NCI-H1048 (cell line): Measurements from ENCODE around the gene RPTOR.

ENCODE experiments used
- DNase-seq: peaks from one replicate; lab custom pipeline; 2025; lab: John Stamatoyannopoulos, UW

Gene RPTOR

DNA sequence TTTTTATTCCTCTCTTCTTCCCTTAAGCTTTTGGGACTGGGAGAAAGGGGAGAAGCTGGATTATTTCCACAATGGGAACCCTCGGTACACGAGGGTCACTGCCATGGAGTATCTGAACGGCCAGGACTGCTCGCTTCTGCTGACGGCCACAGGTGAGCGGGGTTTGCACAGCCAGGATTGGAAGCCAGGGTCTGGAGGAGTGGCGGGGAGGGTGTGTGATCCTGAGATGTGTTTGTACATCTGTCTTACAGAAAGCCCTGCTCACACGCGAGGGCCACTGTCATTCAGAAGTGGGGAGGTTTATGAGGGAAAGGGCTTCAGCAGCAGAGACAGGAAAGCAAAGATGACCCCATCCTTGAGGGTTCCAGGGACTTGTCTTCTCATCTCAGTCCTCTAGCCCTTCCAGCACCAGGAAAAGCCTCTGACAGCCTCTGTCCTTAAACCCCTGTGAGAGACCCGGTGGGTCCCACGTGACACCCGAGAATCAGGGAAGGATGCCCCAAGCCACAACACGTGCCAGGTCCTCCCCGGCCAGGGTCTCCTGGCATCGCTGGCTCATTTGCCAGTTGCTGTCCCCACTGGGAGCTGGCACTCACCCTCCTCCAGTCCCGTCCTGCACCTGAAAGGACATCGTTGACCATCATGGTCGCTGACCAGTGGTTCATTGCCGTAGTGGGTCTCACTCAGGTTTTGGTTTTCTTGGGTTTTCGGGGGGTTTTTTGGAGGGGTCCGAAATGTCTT, 402.7 kb downstream of the RPTOR start:
- DNase-seq, result no peak

DNA sequence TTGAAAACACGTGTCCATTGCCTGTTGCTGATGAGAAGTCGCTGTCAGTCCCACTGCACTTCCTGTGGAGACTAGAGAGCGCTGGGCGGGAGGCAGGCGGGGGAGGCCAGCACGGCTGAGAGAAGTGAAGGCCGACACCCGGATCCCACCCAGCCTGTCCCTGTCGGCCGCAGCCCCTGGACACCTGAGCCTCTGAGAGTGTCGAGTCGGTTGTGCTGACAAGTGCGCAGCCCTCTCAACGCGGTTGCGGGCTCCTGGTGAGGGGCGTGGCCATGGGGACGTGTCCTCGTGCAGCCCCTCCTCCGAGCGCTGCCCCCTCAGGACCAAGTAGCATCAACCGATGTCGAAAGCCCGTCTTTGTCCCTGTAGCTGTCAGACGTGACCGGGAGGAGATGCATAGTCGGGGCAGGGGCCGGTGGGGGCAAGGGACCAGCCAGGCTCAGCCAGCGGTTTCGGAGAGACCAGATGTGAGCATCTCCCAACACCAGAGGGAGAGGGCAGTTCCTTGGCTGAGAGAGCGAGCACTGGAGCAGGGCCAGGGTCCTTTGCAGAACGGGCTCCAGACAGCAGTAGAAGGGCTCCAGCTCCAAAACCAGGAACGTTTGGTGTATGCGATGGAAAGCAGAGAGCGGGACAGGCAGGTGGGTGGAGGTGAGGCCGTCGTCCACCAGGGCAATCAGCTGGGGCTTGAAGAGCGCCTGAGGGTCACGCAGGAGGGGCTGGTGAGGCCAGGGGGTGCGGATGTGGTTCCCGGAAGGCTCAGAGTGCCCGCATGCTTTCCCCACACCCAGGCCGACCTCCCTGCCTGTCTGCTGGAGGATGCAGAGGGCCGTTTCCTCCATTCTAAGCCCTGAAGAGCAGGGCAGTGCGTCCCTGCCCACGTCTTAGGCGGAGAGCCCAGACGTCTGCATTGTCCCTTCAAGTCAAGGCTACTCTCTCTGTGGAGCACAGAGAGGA, 403.7 kb downstream of the RPTOR start:
- DNase-seq, result no peak

DNA sequence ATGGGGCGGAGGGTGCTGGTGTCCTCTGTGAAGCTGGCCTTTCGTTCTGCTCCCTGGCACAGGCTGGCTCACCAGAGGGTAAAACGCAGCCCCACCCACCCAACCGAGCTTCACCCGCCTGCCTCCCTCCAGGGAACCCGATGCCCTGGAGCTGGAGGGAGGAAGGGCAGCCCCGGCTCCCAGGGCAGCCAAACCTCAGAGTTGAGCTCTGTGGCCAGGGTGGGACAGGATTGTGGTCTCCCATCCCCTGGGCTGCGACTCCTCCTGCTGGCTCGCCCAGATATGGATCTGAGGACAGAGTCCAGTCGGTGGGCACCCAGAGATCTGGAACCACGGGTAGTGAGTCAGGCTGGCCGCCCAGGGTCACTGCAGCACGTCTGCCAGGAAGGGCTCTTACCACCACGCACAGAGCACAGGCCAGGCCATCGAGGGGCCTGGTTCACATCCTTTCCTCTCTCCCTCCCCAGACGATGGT, 404.4 kb downstream of the RPTOR start:
- no peak for DNase-seq

DNA sequence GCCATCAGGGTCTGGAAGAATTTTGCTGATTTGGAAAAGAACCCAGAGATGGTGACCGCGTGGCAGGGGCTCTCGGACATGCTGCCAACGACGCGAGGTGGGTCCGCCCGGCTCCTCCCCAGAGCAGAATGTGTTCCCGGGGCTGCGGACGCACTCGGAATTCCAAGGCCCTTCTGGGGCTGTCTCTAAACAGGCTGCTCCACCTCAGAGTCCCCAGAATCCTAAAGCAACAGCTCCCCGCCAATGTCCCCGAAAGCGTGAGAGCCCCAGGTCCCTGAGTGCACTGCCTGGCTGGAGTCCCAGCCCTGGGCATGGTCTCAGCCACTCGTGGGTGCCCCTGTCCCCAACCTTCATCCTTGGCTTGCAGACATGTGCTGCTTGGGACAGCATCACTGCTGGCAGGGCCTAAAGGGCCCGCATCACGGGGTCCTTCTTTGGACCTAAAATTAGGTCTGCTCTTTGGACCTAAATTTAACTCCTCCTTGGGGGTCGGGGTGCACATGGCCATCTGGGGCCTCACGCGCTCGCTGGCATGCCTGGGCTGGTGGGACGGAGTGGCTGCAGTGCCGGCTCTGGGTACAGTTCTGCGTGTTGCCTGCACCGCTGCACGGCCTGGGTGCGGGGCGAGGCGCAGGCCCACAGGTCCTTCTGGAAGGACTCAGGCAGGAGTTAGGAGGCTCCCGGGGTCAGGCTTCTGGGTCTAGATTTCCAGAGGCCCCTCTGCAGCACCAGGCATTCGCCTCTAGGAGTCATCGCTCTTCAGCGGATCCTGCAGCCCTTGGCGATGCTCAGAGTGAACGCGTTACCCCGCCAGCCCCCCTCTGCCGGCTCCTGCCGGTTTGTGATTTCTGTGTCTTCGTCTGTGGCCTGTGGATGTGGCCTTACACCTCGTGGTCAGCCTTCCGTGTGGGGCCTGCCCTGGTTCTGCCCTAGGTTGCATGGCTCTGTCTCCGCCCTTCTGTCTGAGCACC, 405.1 kb downstream of the RPTOR start:
- DNase-seq, result no peak

GRCh38 chr17:80950466-80951120, 406.0 kb downstream of the RPTOR start:
- no peak for DNase-seq

GRCh38 chr17:80951121-80952090, 406.8 kb downstream of the RPTOR start:
- no peak for DNase-seq

- DNase-seq, result no peak
Measured at GRCh38 chr17:80952291-80952690, 407.7 kb downstream of the RPTOR start.

DNA sequence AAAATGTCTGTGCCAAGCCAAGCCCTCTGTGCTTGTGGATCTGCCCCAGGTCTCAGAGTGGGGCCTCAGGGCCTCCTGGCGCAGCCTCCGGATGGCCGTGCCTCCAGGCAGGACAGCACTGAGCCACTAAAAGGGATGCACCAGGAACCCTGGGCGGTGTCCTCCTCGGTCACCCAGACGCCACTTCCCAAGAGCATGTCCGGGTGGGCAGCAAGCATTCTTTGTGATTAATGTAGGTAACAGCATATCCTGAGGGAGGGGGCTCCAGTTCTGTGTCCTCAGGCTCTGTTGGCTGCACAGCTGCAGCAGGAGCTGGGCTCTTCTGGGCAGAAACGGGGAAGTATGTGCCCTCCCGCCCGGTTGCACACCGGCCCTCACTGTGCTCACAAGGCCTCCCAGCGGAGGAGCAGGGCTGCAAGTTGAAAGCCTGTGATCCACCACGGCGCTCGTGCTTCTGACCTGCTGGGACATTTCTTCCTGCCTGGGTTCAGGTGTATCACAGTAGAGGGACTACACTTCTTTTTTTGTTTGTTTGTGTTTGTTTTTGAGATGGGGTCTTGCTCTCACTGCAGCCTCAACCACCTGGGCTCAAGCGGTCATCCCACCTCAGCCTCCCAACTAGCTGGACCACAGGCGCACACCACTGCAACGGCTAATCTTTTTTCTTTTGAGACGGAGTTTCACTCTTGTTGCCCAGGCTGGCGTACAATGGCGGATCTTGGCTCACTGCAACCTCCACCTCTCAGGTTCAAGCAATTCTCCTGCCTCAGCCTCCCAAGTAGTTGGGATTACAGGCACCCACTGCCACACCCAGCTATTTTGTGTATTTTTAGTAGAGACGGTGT, 409.1 kb downstream of the RPTOR start:
- no peak for DNase-seq

DNA sequence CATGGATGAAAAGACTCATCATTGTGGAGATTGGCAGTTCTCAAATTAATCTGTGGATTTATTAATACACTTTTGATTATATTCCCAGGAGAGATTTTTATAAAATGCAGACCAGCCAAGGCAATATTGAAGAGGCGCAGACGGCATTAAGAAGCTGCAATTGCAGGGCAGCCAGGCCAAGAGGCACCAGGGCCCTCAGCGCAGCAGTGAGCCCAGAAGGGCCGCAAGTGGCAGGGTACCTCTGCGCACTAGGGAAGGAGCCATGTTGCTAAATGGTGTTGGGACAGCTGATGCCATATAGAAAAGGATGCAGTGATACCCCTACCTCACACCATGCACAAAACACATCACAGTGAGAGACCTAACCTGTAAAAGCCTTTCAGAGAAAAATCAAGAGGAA, 410.4 kb downstream of the RPTOR start:
- no peak for DNase-seq

DNA sequence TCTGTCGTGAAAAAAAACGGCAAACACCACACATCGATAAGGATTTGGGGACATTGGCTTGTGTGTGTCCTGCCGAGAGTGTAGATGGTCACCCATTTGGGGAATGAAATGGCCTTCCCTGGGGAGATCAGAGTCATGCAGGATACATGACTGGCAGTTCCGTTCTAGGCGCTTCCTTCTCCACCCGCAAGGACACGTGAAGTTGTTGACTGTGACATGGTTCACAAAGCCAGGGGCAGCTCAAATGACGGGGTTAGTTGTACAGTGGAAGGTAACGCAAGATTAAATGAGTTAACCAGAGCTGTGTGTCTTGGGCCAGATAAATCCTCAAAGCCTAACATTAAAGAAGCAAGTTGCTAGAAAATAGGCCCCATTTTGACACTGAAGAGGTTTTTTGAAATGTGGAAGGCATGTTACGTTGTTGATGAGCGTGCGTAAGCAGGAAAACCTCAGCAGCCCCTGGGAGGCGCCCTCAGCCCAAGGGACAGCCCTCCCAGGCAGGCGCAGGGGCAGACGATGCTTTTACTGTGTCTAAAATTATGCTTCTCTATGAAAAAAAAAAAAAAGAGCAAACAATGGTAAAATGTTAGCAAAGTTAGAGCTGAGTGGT, 411.1 kb downstream of the RPTOR start:
- DNase-seq, result no peak

- DNase-seq, result no peak
Measured at GRCh38 chr17:80956321-80957190, 411.9 kb downstream of the RPTOR start.

DNA sequence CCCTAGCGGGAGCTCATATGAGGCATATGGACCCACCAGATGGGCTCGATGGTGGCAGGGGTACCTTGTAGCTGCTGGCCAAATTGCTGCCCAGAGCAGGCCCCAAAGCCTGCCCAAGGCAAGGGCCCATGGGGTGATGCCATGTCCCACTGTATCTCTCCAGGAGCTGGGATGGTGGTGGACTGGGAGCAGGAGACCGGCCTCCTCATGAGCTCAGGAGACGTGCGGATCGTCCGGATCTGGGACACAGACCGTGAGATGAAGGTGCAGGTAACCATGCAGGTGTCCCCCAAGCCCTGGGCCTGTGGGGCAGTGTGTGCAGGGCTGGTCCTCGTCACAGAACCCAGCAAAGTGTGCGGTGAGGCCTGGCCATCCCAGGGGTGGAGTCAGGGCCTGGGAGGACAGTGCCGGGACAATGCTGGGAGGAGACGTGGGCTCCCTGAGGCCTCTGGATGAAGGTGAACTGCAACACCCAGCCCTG, 412.9 kb downstream of the RPTOR start:
- DNase-seq, result no peak

DNA sequence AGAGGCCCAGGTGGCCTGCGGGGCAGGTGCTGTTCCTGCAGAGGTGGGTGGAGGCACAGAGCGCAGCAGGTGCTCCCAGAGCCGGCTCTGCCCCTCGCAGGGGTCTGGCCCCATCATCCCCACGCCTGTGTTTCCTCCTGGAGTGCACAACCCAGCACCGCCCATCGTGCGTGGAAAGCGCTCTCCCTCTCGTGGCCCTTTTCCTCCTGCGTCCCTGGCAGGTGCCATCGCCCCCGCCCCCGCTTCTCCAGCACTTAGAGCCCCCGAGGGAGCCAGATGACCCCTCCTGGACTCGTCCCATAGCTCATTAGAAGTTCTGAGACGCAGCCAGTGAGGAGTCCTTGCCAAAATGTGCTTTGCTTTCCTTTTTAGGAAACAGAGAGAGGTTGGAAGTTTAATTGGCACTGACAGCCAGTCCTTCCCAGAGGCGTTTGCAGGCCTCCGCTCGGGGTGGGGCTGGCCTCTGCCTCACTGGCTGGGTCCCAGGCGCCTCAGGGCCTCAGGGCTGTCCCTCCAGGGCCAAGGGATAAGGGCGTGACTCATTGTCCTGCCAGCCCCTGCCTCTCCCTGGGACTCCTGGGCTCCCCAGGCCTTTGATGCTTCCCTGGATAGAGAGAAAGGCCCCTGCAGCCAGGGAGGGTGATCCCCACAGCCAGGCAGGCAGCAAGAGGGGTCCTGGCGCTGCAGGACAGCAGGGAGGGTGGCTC, 414.8 kb downstream of the RPTOR start:
- no peak for DNase-seq

DNA sequence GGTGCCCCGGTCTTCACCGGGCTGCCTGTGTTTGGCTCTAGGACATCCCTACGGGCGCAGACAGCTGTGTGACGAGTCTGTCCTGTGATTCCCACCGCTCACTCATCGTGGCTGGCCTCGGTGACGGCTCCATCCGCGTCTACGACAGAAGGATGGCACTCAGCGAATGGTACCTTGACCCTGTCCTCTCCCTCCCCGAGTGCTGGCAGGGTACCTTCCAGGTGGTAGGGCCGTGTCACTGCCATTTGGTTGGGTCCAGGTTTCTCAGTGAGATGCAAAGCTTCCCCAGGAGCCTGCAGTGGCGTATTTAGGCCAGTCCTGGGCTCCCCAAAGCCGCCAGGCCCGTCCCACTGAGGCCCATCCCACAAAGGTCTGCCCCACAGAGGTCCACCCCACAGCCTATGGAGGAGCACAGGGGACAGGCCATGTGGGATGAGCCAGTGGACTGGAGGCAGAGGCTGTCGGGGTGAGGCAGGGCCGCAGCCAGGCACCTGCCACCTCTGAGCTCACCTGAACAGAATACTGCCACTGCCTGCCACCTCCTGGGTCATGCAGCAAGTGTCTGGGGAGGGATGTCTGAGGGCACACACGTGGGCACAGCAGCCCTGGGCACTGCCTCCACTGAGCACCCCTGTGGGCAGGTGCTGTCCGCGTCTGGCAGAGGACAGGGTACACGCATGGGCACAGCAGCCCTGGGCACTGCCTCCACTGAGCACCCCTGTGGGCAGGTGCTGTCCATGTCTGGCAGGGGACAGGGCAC, 415.6 kb downstream of the RPTOR start:
- no peak for DNase-seq

DNA sequence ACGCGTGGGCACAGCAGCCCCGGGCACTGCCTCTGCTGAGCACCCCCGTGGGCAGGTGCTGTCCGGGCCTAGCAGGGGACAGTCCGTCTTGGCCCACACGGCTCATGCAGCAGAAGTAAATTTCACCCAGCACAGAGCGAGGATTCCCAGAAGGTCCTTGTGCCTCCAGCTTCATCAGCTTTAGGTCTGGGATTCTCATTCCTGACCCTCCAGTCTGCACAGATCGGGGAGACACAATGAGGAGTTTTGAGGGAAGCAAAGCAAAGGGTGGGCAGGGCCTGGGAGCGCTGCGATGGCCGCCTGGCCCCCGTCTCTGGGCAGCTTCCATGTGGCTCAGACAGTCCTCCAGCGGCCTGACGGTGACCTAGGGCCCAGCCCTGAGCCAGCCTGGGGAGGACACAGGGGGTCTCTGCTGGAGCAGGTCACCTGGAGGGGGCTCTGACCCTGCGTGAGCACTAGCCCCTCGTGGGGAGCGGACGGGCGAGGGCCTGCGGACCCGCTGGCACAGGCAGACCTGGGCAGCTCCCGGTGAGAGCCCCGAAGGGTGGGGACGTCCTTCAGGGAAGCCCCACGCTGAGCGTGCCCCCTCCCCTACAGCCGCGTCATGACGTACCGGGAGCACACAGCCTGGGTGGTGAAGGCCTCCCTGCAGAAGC, 416.3 kb downstream of the RPTOR start:
- DNase-seq, result no peak
